Keratinocyte (primary cell): ENCODE measurements around the gene DSCAML1.

ENCODE experiments used
- EZH2 ChIP-seq: IDR thresholded peaks from one replicate; pipeline ENCODE4 v1.6.1; 2012; ENCODE audit warnings: inconsistent platforms, mild to moderate bottlenecking, low read length, moderate library complexity
- TF ChIP-seq, protein P1 (sequence below), 3 experiments: IDR thresholded peaks in 1 of 3; conservative IDR thresholded peaks in 1 of 3; optimal IDR thresholded peaks in 1 of 3; 2 replicates in 2 of 3; 3 replicates in 1 of 3; pipeline versions ENCODE3 to v1.5.1; 2011; ENCODE audit warnings: low read length in 3 of 3, mild to moderate bottlenecking in 3 of 3, moderate library complexity in 2 of 3, control low read depth in 1 of 3, inconsistent platforms in 1 of 3; ENCODE audit not compliant: insufficient read depth in 2 of 3; ENCODE audit errors: extremely low read depth in 1 of 3

DNA sequence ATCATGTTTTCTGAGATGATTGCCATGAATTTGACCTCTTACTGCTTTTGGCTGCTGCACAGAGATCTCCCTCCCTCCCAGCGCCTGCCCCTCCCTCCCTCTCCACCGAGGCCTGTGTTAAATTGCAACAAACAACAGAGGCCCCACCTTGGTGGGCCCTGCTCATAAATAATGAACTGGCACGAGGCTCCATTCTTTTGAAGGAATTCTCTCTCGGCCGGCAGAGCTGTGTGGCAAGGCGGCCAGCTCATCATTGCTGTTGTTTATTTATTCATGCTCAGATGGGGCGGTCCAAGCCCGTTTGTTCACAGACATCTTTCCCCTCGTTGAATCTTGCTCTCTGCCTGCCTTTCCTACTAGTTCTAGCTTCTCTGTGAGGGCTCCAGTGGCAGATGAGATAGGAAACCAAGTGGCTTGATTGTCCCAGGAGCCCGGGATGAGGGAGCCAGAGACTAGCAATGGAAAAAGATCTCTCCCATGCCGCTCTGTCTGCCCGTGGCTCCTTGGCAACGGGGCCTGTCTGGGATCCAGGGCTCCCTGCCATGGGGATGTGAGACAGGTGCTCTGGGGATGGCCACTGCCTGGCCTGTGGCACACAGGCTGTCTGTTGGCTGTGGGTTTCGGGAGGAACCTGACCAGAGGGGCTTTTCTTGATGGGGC is 192.6 kb downstream of the DSCAML1 start:
- TF ChIP-seq, protein P1, sequence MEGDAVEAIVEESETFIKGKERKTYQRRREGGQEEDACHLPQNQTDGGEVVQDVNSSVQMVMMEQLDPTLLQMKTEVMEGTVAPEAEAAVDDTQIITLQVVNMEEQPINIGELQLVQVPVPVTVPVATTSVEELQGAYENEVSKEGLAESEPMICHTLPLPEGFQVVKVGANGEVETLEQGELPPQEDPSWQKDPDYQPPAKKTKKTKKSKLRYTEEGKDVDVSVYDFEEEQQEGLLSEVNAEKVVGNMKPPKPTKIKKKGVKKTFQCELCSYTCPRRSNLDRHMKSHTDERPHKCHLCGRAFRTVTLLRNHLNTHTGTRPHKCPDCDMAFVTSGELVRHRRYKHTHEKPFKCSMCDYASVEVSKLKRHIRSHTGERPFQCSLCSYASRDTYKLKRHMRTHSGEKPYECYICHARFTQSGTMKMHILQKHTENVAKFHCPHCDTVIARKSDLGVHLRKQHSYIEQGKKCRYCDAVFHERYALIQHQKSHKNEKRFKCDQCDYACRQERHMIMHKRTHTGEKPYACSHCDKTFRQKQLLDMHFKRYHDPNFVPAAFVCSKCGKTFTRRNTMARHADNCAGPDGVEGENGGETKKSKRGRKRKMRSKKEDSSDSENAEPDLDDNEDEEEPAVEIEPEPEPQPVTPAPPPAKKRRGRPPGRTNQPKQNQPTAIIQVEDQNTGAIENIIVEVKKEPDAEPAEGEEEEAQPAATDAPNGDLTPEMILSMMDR (optimal IDR thresholded peaks at IDR 0.05 in 1 of 3, IDR thresholded peaks at IDR 0.05 in 1 of 3, conservative IDR thresholded peaks at IDR 0.05 in 1 of 3; ENCODE audit: extremely low read depth in 1 of 3, insufficient read depth in 2 of 3, low read length in 3 of 3) = no peak
- TF ChIP-seq EZH2 = no peak
